HepG2 (cell line): ENCODE data around the gene NSFL1C. TPM values are rescaled to one million over a fixed set of nuclear protein-coding genes. Genes with fewer than 3 reads are reported as not detected.

Experiments
- ATAC-seq: fragments of 200-7000 bp; cut with Tn5 transposase; 3 replicates; pipeline ENCODE4 v1.9.1; 2020; ENCODE audit warnings: mild to moderate bottlenecking, moderate library complexity
- BruUV-seq: library from RNA; stranded (reverse); fragments of 400-500 nt; replicated peaks from 2 replicates; lab custom pipeline; 2021; lab: Mats Ljungman, UMichigan
- CTCF ChIA-PET: fragments of 300-600 bp; formaldehyde crosslinking; extraction: SDS; loops from one replicate; lab custom pipeline; 2021; ENCODE audit warnings: low total read pairs, inconsistent platforms, low intra/inter-chr PET ratio; lab: Yijun Ruan, JAX
- POLR2A ChIA-PET: fragments of 350-600 bp; sonication (Branson Sonifier 250); formaldehyde crosslinking; loops from one replicate; lab custom pipeline; 2020; ENCODE audit warnings: antibody characterized with exemption, inconsistent platforms; lab: Yijun Ruan, JAX
- DNase-seq: peaks from one replicate; pipeline ENCODE4 v3.0.0-alpha.2; 2015; ENCODE audit warnings: low spot score
- FAIRE-seq: peaks from 3 replicates; lab custom pipeline; 2011; peaks lifted over from hg19 to GRCh38; lab: Jason Lieb, UNC
- H2AFZ ChIP-seq: one replicate; pipeline ENCODE4 v1.6.1; 2011; ENCODE audit warnings: low read length, inconsistent platforms
- H3K27ac ChIP-seq: fragments of 300-600 bp; 3 replicates; pipeline ENCODE4 v1.8.0; 2011; ENCODE audit warnings: mixed run types, mild to moderate bottlenecking, mixed read lengths, low read length, inconsistent platforms; ENCODE audit not compliant: insufficient read depth; ENCODE audit errors: extremely low read length
- H3K27me3 ChIP-seq, 2 experiments: fragments of 200-600 bp in 1 of 2; 2 replicates in 1 of 2; 3 replicates in 1 of 2; pipeline versions ENCODE4 v1.6.0 to v1.8.0; 2011; ENCODE audit warnings: low read length in 2 of 2, mild to moderate bottlenecking in 2 of 2, moderate library complexity in 2 of 2, inconsistent platforms in 1 of 2; ENCODE audit not compliant: insufficient read depth in 2 of 2, control insufficient read depth in 1 of 2
- H3K36me3 ChIP-seq, 2 experiments: fragments of 200-600 bp in 1 of 2; replicated peaks in 1 of 2; 2 replicates in 1 of 2; 3 replicates in 1 of 2; pipeline versions ENCODE4 v1.5.1 to v1.8.0; 2011; ENCODE audit warnings: low read length in 2 of 2, inconsistent platforms in 1 of 2; ENCODE audit not compliant: insufficient read depth in 2 of 2, control insufficient read depth in 1 of 2
- H3K4me1 ChIP-seq: 2 replicates; pipeline ENCODE4 v1.5.1; 2012; ENCODE audit warnings: low read length, inconsistent platforms; ENCODE audit not compliant: insufficient read depth
- H3K4me2 ChIP-seq: 2 replicates; pipeline ENCODE4 v1.6.0; 2011; ENCODE audit warnings: low read depth, low read length, inconsistent platforms
- H3K4me3 ChIP-seq, 3 experiments: fragments of 200-600 bp in 1 of 3; sonication (generic), shearing (Covaris generic) in 1 of 3; replicated peaks in 1 of 3; 2 replicates each; pipeline ENCODE4 v1.5.1; 2011 to 2016; ENCODE audit warnings: low read length in 3 of 3, inconsistent platforms in 2 of 3, low read depth in 2 of 3, mild to moderate bottlenecking in 2 of 3, control low read depth in 1 of 3, mixed read lengths in 1 of 3; ENCODE audit not compliant: insufficient read depth in 1 of 3
- H3K79me2 ChIP-seq: one replicate; pipeline ENCODE4 v1.6.1; 2011; ENCODE audit warnings: low read length, inconsistent platforms; ENCODE audit not compliant: insufficient read depth
- H3K9ac ChIP-seq: 2 replicates; pipeline ENCODE4 v1.6.0; 2011; ENCODE audit warnings: mild to moderate bottlenecking, low read depth, low read length, inconsistent platforms; ENCODE audit not compliant: insufficient read depth
- H3K9me3 ChIP-seq: 2 replicates; pipeline ENCODE4 v1.5.1; 2012; ENCODE audit warnings: mild to moderate bottlenecking, low read length
- H4K20me1 ChIP-seq: 2 replicates; pipeline ENCODE4 v1.6.0; 2011; ENCODE audit warnings: inconsistent platforms, mild to moderate bottlenecking, low read length, moderate library complexity; ENCODE audit not compliant: insufficient read depth
- ATF1 ChIP-seq: IDR thresholded peaks from 2 replicates; pipeline ENCODE4 v1.6.1; 2016; ENCODE audit warnings: mild to moderate bottlenecking, control low read depth
- CEBPG ChIP-seq: IDR thresholded peaks from 2 replicates; pipeline ENCODE4 v1.6.1; 2016
- DMTF1 ChIP-seq: sonication (generic); formaldehyde crosslinking; IDR thresholded peaks from 2 replicates; pipeline ENCODE4 v1.4.0; 2020; ENCODE audit warnings: mild to moderate bottlenecking, missing genetic modification reagents
- NFRKB ChIP-seq: fragments of 450-650 bp; IDR thresholded peaks from 2 replicates; pipeline ENCODE4 v1.6.1; 2017
- RBM22 ChIP-seq: fragments of 200-400 bp; formaldehyde crosslinking; optimal IDR thresholded peaks from 2 replicates; pipeline ENCODE3; 2017; ENCODE audit warnings: mild to moderate bottlenecking, low read length, moderate library complexity
- SETDB1 ChIP-seq: sonication (generic); formaldehyde crosslinking; IDR thresholded peaks from 2 replicates; pipeline ENCODE4 v1.5.1; 2020; ENCODE audit warnings: missing genetic modification reagents, mild to moderate bottlenecking, borderline replicate concordance
- ZMYM3 ChIP-seq: sonication (generic); formaldehyde crosslinking; IDR thresholded peaks from 2 replicates; pipeline ENCODE4 v1.5.1; 2020; ENCODE audit warnings: mild to moderate bottlenecking, missing genetic modification reagents
- WGBS: methylation state at CpG from one replicate; pipeline ENCODE4 v1.1.6; 2017; ENCODE audit warnings: low lambda C conversion rate; 5-methylcytosine and 5-hydroxymethylcytosine counted together
- in situ Hi-C: cut with HindIII; loops from 2 replicates; pipeline ENCODE4 v1.10.0; 2017; ENCODE audit warnings: low pct_unique_long_range_greater_than_20kb; ENCODE audit not compliant: extremely low pct_ligation_motif_present
- intact Hi-C: fragments of 100-400 bp; cut with micrococcal nuclease; formaldehyde crosslinking; loops from one replicate; pipeline ENCODE4 v1.10.0; 2022; ENCODE audit not compliant: unreplicated experiment
- polyA plus RNA-seq, 8 experiments: library from polyadenylated mRNA; depleted of rRNA in 3 of 8; stranded (reverse) in 7 of 8; unstranded in 1 of 8; fragments of >200 nt; fragmentation: Illumina TruSeq in 4 of 8; extraction: Trizol in 4 of 8; gene quantifications; 2 replicates each; pipeline versions ENCODE4 v1.2.1 to v1.2.3, GENCODE V29; 2011 to 2016; ENCODE audit warnings: low read depth in 4 of 8, missing spikeins in 1 of 8, mixed read lengths in 1 of 8; ENCODE audit not compliant: insufficient read depth in 1 of 8
- total RNA-seq, 5 experiments: library from RNA; depleted of rRNA; stranded (reverse); fragments of >200 nt; fragmentation: Illumina TruSeq; extraction: Trizol; gene quantifications; 2 replicates each; pipeline ENCODE4 v1.2.3, GENCODE V29; 2016; ENCODE audit warnings: low read depth in 1 of 5
- TF ChIP-seq, protein P1 (sequence below): sonication (generic); formaldehyde crosslinking; IDR thresholded peaks from 2 replicates; pipeline ENCODE4 v1.5.0; 2020; ENCODE audit warnings: missing genetic modification reagents
- TF ChIP-seq, protein P2 (sequence below): sonication (generic); formaldehyde crosslinking; IDR thresholded peaks from 2 replicates; pipeline ENCODE4 v1.8.0; 2022; ENCODE audit warnings: missing genetic modification reagents, mild to moderate bottlenecking, borderline replicate concordance

The NSFL1C gene
- total and polyA plus RNA-seq, 2 of the 13 experiments (the other 11 are each of a cell fraction or from before 2014, with no cell fraction given) = 22.9 to 62.7 TPM

DNA sequence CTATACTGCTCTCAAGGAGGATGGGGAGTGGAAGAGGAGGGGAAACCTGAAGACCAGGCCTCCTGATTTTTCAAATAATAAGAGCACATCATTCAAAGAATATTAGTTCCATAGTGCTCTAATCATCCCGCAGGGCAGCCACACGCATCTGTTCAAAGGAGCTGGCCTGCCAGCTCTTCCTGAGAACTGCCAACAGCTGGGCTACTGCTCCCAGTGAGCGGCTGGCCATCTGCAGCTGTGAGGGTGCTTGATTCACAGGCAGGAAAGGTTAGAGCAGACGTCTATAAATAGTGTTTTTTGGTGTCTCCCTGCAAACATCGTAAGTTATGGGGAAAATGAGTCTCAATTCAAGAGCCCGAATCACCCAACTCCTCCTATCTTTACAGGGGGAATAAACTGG lies 17.3 kb downstream of the NSFL1C start (continued):
- no peak for TF ChIP-seq DMTF1 (CRISPR knock-in tag)

- no peak overlapping the region for H2AFZ ChIP-seq
- H3K9me3 ChIP-seq = no peaks in the 10 kb centered on the region
- no peaks in the 10 kb centered on the region for H3K27me3 ChIP-seq
- intact Hi-C loops (no loop called here), in situ Hi-C loops (no loop called here)
- peaks cover 8% of the 10 kb centered on the region for H3K4me1 ChIP-seq
- H4K20me1 ChIP-seq = no peaks in the 10 kb centered on the region
- FAIRE-seq (no peak), DNase-seq (no peak), ATAC-seq (no peak)
- no peak overlapping the region for H3K9ac ChIP-seq
- no peaks in the 10 kb centered on the region for H3K79me2 ChIP-seq
- BruUV-seq = no TSS peak
- H3K4me3 ChIP-seq = no peak overlapping the region
- H3K36me3 ChIP-seq = peaks cover 70 to 98% of the 10 kb centered on the region in 2 experiments
- TF ChIP-seq RBM22 (peak; percentile 53), NFRKB (no peak)
- WGBS = 99% methylated on average over 4 of the region's 4 CpGs
- CTCF ChIA-PET = no interaction called here
- POLR2A ChIA-PET = interaction anchor here (1.1 kb wide), 1 partner anchor 122 kb away, joined by 3 read pairs; no protein-coding TSS in a partner anchor
- H3K4me2 ChIP-seq = no peak overlapping the region
- no peak overlapping the region for H3K27ac ChIP-seq
Measured at GRCh38 chr20:1448081-1448620, 18.5 kb downstream of the NSFL1C start.

DNA sequence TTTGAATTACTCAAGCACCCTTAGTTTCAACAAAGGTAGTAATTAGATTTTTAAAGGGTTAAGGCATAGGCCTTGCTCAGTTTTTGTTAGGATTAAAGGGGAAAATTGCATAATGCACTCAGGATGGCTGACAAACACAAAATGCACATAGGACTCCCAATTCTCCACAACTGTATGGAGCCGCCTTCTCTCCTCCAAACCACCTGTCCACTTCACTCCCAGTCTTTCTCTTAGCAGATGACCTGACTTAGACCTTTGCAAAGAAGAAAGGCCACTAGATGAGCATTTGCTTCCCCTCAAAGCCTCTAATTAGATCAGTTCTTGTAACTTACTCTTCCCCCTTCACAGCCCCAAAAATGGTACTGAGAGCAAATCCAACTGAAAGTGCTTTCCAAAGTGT lies 20.1 kb downstream of the NSFL1C start:
- WGBS = 85% methylated on average over 1 of the region's 1 CpG
- Histone ChIP-seq H3K4me2 (no peak overlapping the region), H3K36me3 (peaks cover 62 to 98% of the 10 kb centered on the region in 2 experiments), H3K4me1 (peaks cover 3% of the 10 kb centered on the region), H3K27me3 (no peaks in the 10 kb centered on the region), H3K9me3 (no peaks in the 10 kb centered on the region), H3K79me2 (no peaks in the 10 kb centered on the region), H4K20me1 (no peaks in the 10 kb centered on the region), H3K4me3 (no peak overlapping the region), H3K9ac (no peak overlapping the region), H3K27ac (no peak overlapping the region), H2AFZ (no peak overlapping the region)
- ATAC-seq (no peak), DNase-seq (no peak), FAIRE-seq (no peak)
- CTCF ChIA-PET = no interaction called here
- BruUV-seq = no TSS peak
- POLR2A ChIA-PET = interaction anchor here (1.1 kb wide), 1 partner anchor 121 kb away, joined by 3 read pairs; no protein-coding TSS in a partner anchor
- in situ Hi-C loops (no loop called here), intact Hi-C loops (no loop called here)
- TF ChIP-seq, protein P1, sequence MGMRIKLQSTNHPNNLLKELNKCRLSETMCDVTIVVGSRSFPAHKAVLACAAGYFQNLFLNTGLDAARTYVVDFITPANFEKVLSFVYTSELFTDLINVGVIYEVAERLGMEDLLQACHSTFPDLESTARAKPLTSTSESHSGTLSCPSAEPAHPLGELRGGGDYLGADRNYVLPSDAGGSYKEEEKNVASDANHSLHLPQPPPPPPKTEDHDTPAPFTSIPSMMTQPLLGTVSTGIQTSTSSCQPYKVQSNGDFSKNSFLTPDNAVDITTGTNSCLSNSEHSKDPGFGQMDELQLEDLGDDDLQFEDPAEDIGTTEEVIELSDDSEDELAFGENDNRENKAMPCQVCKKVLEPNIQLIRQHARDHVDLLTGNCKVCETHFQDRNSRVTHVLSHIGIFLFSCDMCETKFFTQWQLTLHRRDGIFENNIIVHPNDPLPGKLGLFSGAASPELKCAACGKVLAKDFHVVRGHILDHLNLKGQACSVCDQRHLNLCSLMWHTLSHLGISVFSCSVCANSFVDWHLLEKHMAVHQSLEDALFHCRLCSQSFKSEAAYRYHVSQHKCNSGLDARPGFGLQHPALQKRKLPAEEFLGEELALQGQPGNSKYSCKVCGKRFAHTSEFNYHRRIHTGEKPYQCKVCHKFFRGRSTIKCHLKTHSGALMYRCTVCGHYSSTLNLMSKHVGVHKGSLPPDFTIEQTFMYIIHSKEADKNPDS (CRISPR knock-in tag) = no peak
- TF ChIP-seq SETDB1 (no peak), CEBPG (CRISPR knock-in tag) (no peak), ATF1 (CRISPR knock-in tag) (no peak), ZMYM3 (CRISPR knock-in tag) (no peak)
- TF ChIP-seq, protein P2, sequence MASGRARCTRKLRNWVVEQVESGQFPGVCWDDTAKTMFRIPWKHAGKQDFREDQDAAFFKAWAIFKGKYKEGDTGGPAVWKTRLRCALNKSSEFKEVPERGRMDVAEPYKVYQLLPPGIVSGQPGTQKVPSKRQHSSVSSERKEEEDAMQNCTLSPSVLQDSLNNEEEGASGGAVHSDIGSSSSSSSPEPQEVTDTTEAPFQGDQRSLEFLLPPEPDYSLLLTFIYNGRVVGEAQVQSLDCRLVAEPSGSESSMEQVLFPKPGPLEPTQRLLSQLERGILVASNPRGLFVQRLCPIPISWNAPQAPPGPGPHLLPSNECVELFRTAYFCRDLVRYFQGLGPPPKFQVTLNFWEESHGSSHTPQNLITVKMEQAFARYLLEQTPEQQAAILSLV (CRISPR knock-in tag) = no peak
